Naive thymus-derived CD4-positive, alpha-beta T cell (primary cell): Measurements from ENCODE around the gene MRM3. TPM values are rescaled to one million over a fixed set of nuclear protein-coding genes. Genes with fewer than 3 reads are reported as not detected.
"Not testable (repeated sequence)": the region's sequence is repeated elsewhere in the genome, so short reads cannot be mapped to it uniquely, and the experiment has no call there.

Source experiments
- ATAC-seq: fragments of 150-1000 bp; cut with Tn5 transposase; 2 replicates; pipeline ENCODE4 v1.10.0; 2021; ENCODE audit warnings: mild to moderate bottlenecking, moderate library complexity
- CTCF ChIA-PET: fragments of 350-600 bp; sonication (Branson Sonifier 250); formaldehyde crosslinking; loops from one replicate; lab custom pipeline; 2021; ENCODE audit warnings: antibody characterized with exemption; lab: Charles Lee
- POLR2A ChIA-PET: fragments of 350-600 bp; sonication (Branson Sonifier 250); formaldehyde crosslinking; loops from one replicate; lab custom pipeline; 2021; ENCODE audit warnings: antibody characterized with exemption, inconsistent platforms; lab: Charles Lee
- DNase-seq, 9 donors: peaks; one replicate each; pipeline versions ENCODE4 v3.0.0 to v3.0.0-alpha.2; 2020 to 2022; ENCODE audit warnings: mixed read lengths in 1 of 9
- H3K27ac ChIP-seq: one replicate; pipeline ENCODE4 v1.7.0; 2013; ENCODE audit warnings: mild to moderate bottlenecking, low read depth, low read length, moderate library complexity
- H3K27me3 ChIP-seq, 2 donors: one replicate each; pipeline ENCODE4 v1.7.0; 2013; ENCODE audit warnings: low read length in 2 of 2, mild to moderate bottlenecking in 2 of 2, moderate library complexity in 2 of 2; ENCODE audit not compliant: control insufficient read depth in 2 of 2, insufficient read depth in 2 of 2
- H3K36me3 ChIP-seq, 3 experiments: 1 replicate in 2 of 3; 2 replicates in 1 of 3; pipeline ENCODE4 v1.7.0; 2013; ENCODE audit warnings: low read length in 3 of 3, mild to moderate bottlenecking in 3 of 3, moderate library complexity in 1 of 3; ENCODE audit not compliant: insufficient read depth in 3 of 3, control insufficient read depth in 2 of 3
- H3K4me1 ChIP-seq, 2 donors: one replicate each; pipeline ENCODE4 v1.7.0; 2013; ENCODE audit warnings: low read length in 2 of 2, mild to moderate bottlenecking in 2 of 2, moderate library complexity in 1 of 2; ENCODE audit not compliant: control insufficient read depth in 2 of 2, insufficient read depth in 2 of 2
- H3K4me3 ChIP-seq: 2 replicates; pipeline ENCODE4 v1.7.0; 2013; ENCODE audit warnings: mild to moderate bottlenecking, low read length
- H3K9me3 ChIP-seq, 3 experiments: 1 replicate in 2 of 3; 2 replicates in 1 of 3; pipeline ENCODE4 v1.7.0; 2013; ENCODE audit warnings: low read length in 3 of 3; ENCODE audit not compliant: control insufficient read depth in 2 of 3
- H3K27ac Mint-ChIP-seq, 9 donors: one replicate each; pipeline ENCODE4 v1.8.0; 2020 to 2022; ENCODE audit warnings: mixed read lengths in 9 of 9, mild to moderate bottlenecking in 8 of 9, moderate library complexity in 5 of 9, inconsistent platforms in 2 of 9
- H3K27me3 Mint-ChIP-seq, 5 donors: one replicate each; pipeline ENCODE4 v1.8.0; 2021 to 2022; ENCODE audit warnings: mixed read lengths in 5 of 5, mild to moderate bottlenecking in 1 of 5
- H3K36me3 Mint-ChIP-seq, 5 donors: one replicate each; pipeline ENCODE4 v1.8.0; 2020 to 2022; ENCODE audit warnings: mixed read lengths in 5 of 5, mild to moderate bottlenecking in 3 of 5, inconsistent platforms in 1 of 5
- H3K4me1 Mint-ChIP-seq, 7 donors: one replicate each; pipeline ENCODE4 v1.8.0; 2020 to 2022; ENCODE audit warnings: mixed read lengths in 7 of 7, mild to moderate bottlenecking in 3 of 7, inconsistent platforms in 1 of 7
- H3K4me3 Mint-ChIP-seq, 10 donors: one replicate each; pipeline ENCODE4 v1.8.0; 2020 to 2022; ENCODE audit warnings: mild to moderate bottlenecking in 10 of 10, mixed read lengths in 10 of 10, moderate library complexity in 6 of 10, inconsistent platforms in 2 of 10
- H3K9me3 Mint-ChIP-seq, 11 donors: one replicate each; pipeline ENCODE4 v1.8.0; 2020 to 2022; ENCODE audit warnings: mixed read lengths in 11 of 11, mild to moderate bottlenecking in 4 of 11, inconsistent platforms in 1 of 11, moderate library complexity in 1 of 11
- intact Hi-C, 2 donors: fragments of 100-400 bp; cut with micrococcal nuclease; formaldehyde crosslinking; loops; one replicate each; pipeline ENCODE4 v1.15.1; 2023
- polyA plus RNA-seq, 2 donors: library from polyadenylated mRNA; unstranded; fragments of 300-500 nt; fragmentation: Illumina TruSeq; gene quantifications; one replicate each; pipeline ENCODE4 v1.2.3, GENCODE V29; 2021
- total RNA-seq, 6 experiments: library from RNA in 5 of 6; stranded (reverse) in 5 of 6; gene quantifications; 1 replicate in 5 of 6; 2 replicates in 1 of 6; pipeline ENCODE4 v1.2.3 and lab custom pipeline; 2021 to 2026

Gene MRM3
- total and polyA plus RNA-seq, 7 experiments from 2014 or later = 19.3 to 47.1 (median 25.9) TPM

GRCh38 chr17:752620-753219, 29.4 kb upstream of the MRM3 start:
- DNase-seq = peak in 1 of 9 donors; percentile 12

GRCh38 chr17:753418-753817, 28.7 kb upstream of the MRM3 start:
- POLR2A ChIA-PET = interaction anchor here (0.7 to 3.6 kb wide), 3 partner anchors 12 to 38 kb away, joined by 4 to 27 read pairs (median 22); partner anchors contain the start of genes GLOD4, MRM3 and VPS53

More at GRCh38 chr17:752620-753219, 29.4 kb upstream of the MRM3 start:
- Histone ChIP-seq H3K27ac (peak overlapping the region; percentile 81), H3K4me1 (peaks cover 15 to 22% of the 10 kb centered on the region in 2 donors), H3K9me3 (no peaks in the 10 kb centered on the region), H3K27me3 (no peaks in the 10 kb centered on the region), H3K4me3 (peak overlapping the region; percentile 80), H3K36me3 (peaks cover 0 to 7% (median 6%) of the 10 kb centered on the region in 3 experiments)
- H3K27me3 Mint-ChIP-seq = no peaks in the 10 kb centered on the region
- peak; percentile 1 for ATAC-seq
- peaks cover 0 to 39% (median 8%) of the 10 kb centered on the region in 5 donors for H3K36me3 Mint-ChIP-seq
- CTCF ChIA-PET = interaction anchor here (0.8 to 1.3 kb wide), 6 partner anchors 9 to 341 kb away, joined by 3 to 5 read pairs (median 4); partner anchors contain the start of genes GLOD4 and MRM3
- peaks cover 31 to 43% (median 40%) of the 10 kb centered on the region in 7 donors for H3K4me1 Mint-ChIP-seq
- peaks cover 0 to 10% (median 0%) of the 10 kb centered on the region in 11 donors for H3K9me3 Mint-ChIP-seq
- peak overlapping the region; percentile 90 to 97 (median 94) for H3K4me3 Mint-ChIP-seq
- POLR2A ChIA-PET = interaction anchor here (0.7 to 3.6 kb wide), 6 partner anchors 8 to 336 kb away, joined by 3 to 27 read pairs (median 4); partner anchors contain the start of genes GLOD4, MRM3 and VPS53
- peak overlapping the region; percentile 88 to 97 (median 94) for H3K27ac Mint-ChIP-seq
- intact Hi-C loops = loop anchor here (1.0 to 2.0 kb wide), 8 partner anchors 20 to 342 kb away; partner anchors contain the start of genes GLOD4 (in 2 of the 2), MRM3 (in 2 of the 2), TLCD3A (in 2 of the 2) and VPS53 (in 2 of the 2)

DNA sequence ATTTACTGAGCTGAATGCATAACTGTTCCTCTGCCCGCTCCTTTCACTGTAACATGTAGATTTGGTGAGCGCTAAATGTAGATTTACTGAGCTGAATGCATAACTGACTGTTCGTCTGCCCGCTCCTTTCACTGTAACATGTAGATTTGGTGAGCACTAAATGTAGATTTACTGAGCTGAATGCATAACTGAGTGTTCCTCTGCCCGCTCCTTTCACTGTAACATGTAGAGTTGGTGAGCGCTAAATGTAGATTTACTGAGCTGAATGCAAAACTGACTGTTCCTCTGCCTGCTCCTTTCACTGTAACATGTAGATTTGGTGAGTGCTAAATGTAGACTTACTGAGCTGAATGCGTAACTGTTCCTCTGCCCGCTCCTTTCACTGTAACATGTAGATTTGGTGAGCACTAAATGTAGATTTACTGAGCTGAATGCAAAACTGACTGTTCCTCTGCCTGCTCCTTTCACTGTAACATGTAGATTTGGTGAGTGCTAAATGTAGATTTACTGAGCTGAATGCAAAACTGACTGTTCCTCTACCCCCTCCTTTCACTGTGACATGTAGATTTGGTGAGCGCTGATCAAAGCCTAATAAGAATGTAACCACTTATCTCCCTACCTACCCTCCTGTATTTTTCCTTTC, 26.7 kb upstream of the MRM3 start:
- H3K27me3 Mint-ChIP-seq, H3K4me3 ChIP-seq, H3K27me3 ChIP-seq, H3K4me3 Mint-ChIP-seq, H3K27ac ChIP-seq, DNase-seq, H3K9me3 ChIP-seq, ATAC-seq, intact Hi-C loops, H3K9me3 Mint-ChIP-seq: not testable (repeated sequence)
- Mint-ChIP-seq H3K4me1 (peaks cover 13 to 28% (median 20%) of the 10 kb centered on the region in 7 donors), H3K36me3 (peaks cover 0 to 29% (median 7%) of the 10 kb centered on the region in 5 donors), H3K27ac (peak overlapping the region in 1 of 9 donors; percentile 52)
- ChIA-PET POLR2A (interaction anchor here (1.1 to 1.5 kb wide), 2 partner anchors 16 to 225 kb away, joined by 3 read pairs; no protein-coding TSS in a partner anchor), CTCF (interaction anchor here (0.9 to 1.3 kb wide), 3 partner anchors 8 to 591 kb away, joined by 3 to 5 read pairs (median 3); no protein-coding TSS in a partner anchor)
- peaks cover 0 to 12% (median 7%) of the 10 kb centered on the region in 3 experiments for H3K36me3 ChIP-seq
- peaks cover 11 to 15% of the 10 kb centered on the region in 2 donors for H3K4me1 ChIP-seq

More at GRCh38 chr17:753418-753817, 28.7 kb upstream of the MRM3 start:
- H3K4me3 ChIP-seq = no peak overlapping the region
- CTCF ChIA-PET = interaction anchor here (0.8 to 1.3 kb wide), 4 partner anchors 8 to 341 kb away, joined by 4 to 5 read pairs (median 4); no protein-coding TSS in a partner anchor
- H3K27me3 ChIP-seq = no peaks in the 10 kb centered on the region
- Mint-ChIP-seq H3K27me3 (no peaks in the 10 kb centered on the region), H3K27ac (peak overlapping the region in 8 of 9 donors; percentile 25 to 81 (median 54)), H3K4me3 (peak overlapping the region; percentile 51 to 80 (median 74)), H3K9me3 (peaks cover 0 to 9% (median 0%) of the 10 kb centered on the region in 11 donors), H3K4me1 (peaks cover 24 to 40% (median 34%) of the 10 kb centered on the region in 7 donors), H3K36me3 (peaks cover 0 to 32% (median under 1%) of the 10 kb centered on the region in 5 donors)
- H3K9me3 ChIP-seq = no peaks in the 10 kb centered on the region
- H3K36me3 ChIP-seq = peaks cover 0 to 7% (median 0%) of the 10 kb centered on the region in 3 experiments
- ATAC-seq (no peak), DNase-seq (no peak)
- intact Hi-C loops = loop anchor here in 1 of 2 donors (2.0 kb wide), 1 partner anchor 21 kb away; the partner anchor contains the start of gene TLCD3A
- peaks cover 15 to 22% of the 10 kb centered on the region in 2 donors for H3K4me1 ChIP-seq
- H3K27ac ChIP-seq = no peak overlapping the region

GRCh38 chr17:756010-756567, 26.1 kb upstream of the MRM3 start:
- intact Hi-C loops, DNase-seq, H3K9me3 ChIP-seq, H3K4me3 Mint-ChIP-seq, H3K27me3 ChIP-seq, H3K27me3 Mint-ChIP-seq, H3K27ac ChIP-seq, H3K9me3 Mint-ChIP-seq, H3K4me3 ChIP-seq, H3K4me1 ChIP-seq, ATAC-seq, CTCF ChIA-PET: not testable (repeated sequence)
- peaks cover 0 to 17% (median 7%) of the 10 kb centered on the region in 3 experiments for H3K36me3 ChIP-seq
- H3K36me3 Mint-ChIP-seq = peaks cover 0 to 35% (median 7%) of the 10 kb centered on the region in 5 donors
- POLR2A ChIA-PET = interaction anchor here (1.5 kb wide), 1 partner anchor 15 kb away, joined by 3 read pairs; no protein-coding TSS in a partner anchor
- H3K4me1 Mint-ChIP-seq = peaks cover 6 to 22% (median 13%) of the 10 kb centered on the region in 7 donors
- peak overlapping the region in 1 of 9 donors; percentile 52 for H3K27ac Mint-ChIP-seq

GRCh38 chr17:759964-760363, 22.2 kb upstream of the MRM3 start:
- ChIA-PET POLR2A (no interaction called here), CTCF (no interaction called here)
- Histone ChIP-seq H3K27me3 (no peaks in the 10 kb centered on the region), H3K4me3 (no peak overlapping the region), H3K9me3 (no peaks in the 10 kb centered on the region), H3K4me1 (no peaks in the 10 kb centered on the region), H3K36me3 (peaks cover 7 to 37% (median 11%) of the 10 kb centered on the region in 3 experiments), H3K27ac (no peak overlapping the region)
- Mint-ChIP-seq H3K36me3 (peaks cover 4 to 47% (median 15%) of the 10 kb centered on the region in 5 donors), H3K9me3 (no peaks in the 10 kb centered on the region), H3K4me1 (no peaks in the 10 kb centered on the region), H3K4me3 (no peak overlapping the region), H3K27me3 (no peaks in the 10 kb centered on the region), H3K27ac (peak overlapping the region in 1 of 9 donors; percentile 32)
- ATAC-seq (no peak), DNase-seq (no peak)
- intact Hi-C loops = no loop called here

DNA sequence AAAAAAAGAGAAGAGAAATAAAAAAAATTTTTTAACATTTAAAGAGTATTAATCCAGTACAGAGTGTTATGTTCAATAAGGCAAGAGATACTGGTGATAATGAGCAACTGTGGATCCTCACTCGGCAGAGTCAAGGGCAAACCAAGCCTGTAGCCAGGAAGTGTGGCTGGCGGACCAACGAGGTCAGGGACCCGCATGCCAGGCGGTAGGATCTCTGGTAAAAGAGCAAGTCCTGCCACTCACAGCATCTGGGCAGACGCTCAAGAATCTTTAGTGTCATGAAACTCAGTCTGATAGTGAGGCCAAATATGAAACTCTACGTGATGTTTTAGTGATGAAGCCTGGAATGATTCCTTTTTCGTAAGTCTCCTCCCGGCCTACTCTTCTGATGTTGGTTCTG, 21.8 kb upstream of the MRM3 start:
- Mint-ChIP-seq H3K4me1 (peaks cover 0 to 1% (median 0%) of the 10 kb centered on the region in 7 donors), H3K27me3 (no peaks in the 10 kb centered on the region), H3K27ac (peak overlapping the region in 1 of 9 donors; percentile 32), H3K4me3 (no peak overlapping the region), H3K36me3 (peaks cover 7 to 51% (median 19%) of the 10 kb centered on the region in 5 donors), H3K9me3 (no peaks in the 10 kb centered on the region)
- Histone ChIP-seq H3K36me3 (peaks cover 7 to 41% (median 11%) of the 10 kb centered on the region in 3 experiments), H3K4me1 (no peaks in the 10 kb centered on the region), H3K4me3 (no peak overlapping the region), H3K27me3 (no peaks in the 10 kb centered on the region), H3K27ac (no peak overlapping the region), H3K9me3 (no peaks in the 10 kb centered on the region)
- DNase-seq (no peak), ATAC-seq (no peak)
- POLR2A ChIA-PET = interaction anchor here (1.3 kb wide), 1 partner anchor 8 kb away, joined by 3 read pairs; no protein-coding TSS in a partner anchor
- intact Hi-C loops = no loop called here
- CTCF ChIA-PET = no interaction called here
